Keratinocyte (primary cell): ENCODE data around the gene RAB11FIP5. TPM values are rescaled to one million over a fixed set of nuclear protein-coding genes. Genes with fewer than 3 reads are reported as not detected.

Experiments
- DNase-seq: peaks from one replicate; pipeline ENCODE4 v3.0.0-alpha.2; 2011; ENCODE audit warnings: low read depth, missing footprints, low spot score
- FAIRE-seq: peaks from 2 replicates; lab custom pipeline; 2011; peaks lifted over from hg19 to GRCh38; lab: Jason Lieb, UNC
- H2AFZ ChIP-seq: 2 replicates; pipeline ENCODE4 v1.6.0; 2012; ENCODE audit warnings: low read length, control low read depth, inconsistent platforms; ENCODE audit not compliant: control insufficient read depth
- H3K27ac ChIP-seq: 2 replicates; pipeline ENCODE4 v1.5.1; 2011; ENCODE audit warnings: low read length; ENCODE audit not compliant: control insufficient read depth, insufficient read depth
- H3K27me3 ChIP-seq: 3 replicates; pipeline ENCODE4 v1.6.0; 2011; ENCODE audit warnings: low read length; ENCODE audit not compliant: control insufficient read depth, insufficient read depth; ENCODE audit errors: extremely low read depth
- H3K36me3 ChIP-seq, 2 experiments: 2 replicates in 1 of 2; 3 replicates in 1 of 2; pipeline ENCODE4 v1.5.1; 2011; ENCODE audit warnings: low read length in 2 of 2, mild to moderate bottlenecking in 1 of 2; ENCODE audit not compliant: control insufficient read depth in 2 of 2, insufficient read depth in 2 of 2; ENCODE audit errors: extremely low read depth in 1 of 2
- H3K4me1 ChIP-seq: 3 replicates; pipeline ENCODE4 v1.5.1; 2011; ENCODE audit warnings: low read length; ENCODE audit not compliant: control insufficient read depth, insufficient read depth; ENCODE audit errors: extremely low read depth
- H3K4me2 ChIP-seq: 3 replicates; pipeline ENCODE4 v1.6.0; 2011; ENCODE audit warnings: low read depth, low read length; ENCODE audit not compliant: control insufficient read depth, insufficient read depth; ENCODE audit errors: extremely low read depth
- H3K4me3 ChIP-seq, 3 experiments: fragments of 200-600 bp in 1 of 3; sonication (generic) in 1 of 3; 2 replicates in 2 of 3; 3 replicates in 1 of 3; pipeline ENCODE4 v1.5.1; 2011 to 2016; ENCODE audit warnings: low read length in 3 of 3, mild to moderate bottlenecking in 3 of 3, control low read depth in 2 of 3, inconsistent platforms in 1 of 3, low read depth in 1 of 3, mixed read lengths in 1 of 3, mixed run types in 1 of 3, moderate library complexity in 1 of 3; ENCODE audit not compliant: control insufficient read depth in 2 of 3, insufficient read depth in 2 of 3; ENCODE audit errors: extremely low read depth in 1 of 3
- H3K79me2 ChIP-seq: 2 replicates; pipeline ENCODE4 v1.6.0; 2012; ENCODE audit warnings: low read length; ENCODE audit not compliant: control insufficient read depth, insufficient read depth
- H3K9ac ChIP-seq: 3 replicates; pipeline ENCODE4 v1.6.0; 2011; ENCODE audit warnings: low read length; ENCODE audit not compliant: control insufficient read depth, insufficient read depth; ENCODE audit errors: extremely low read depth
- H3K9me1 ChIP-seq: 3 replicates; pipeline ENCODE4 v1.6.0; 2011; ENCODE audit warnings: low read length; ENCODE audit not compliant: control insufficient read depth, insufficient read depth; ENCODE audit errors: extremely low read depth
- H3K9me3 ChIP-seq: 2 replicates; pipeline ENCODE4 v1.5.1; 2012; ENCODE audit warnings: low read depth, low read length; ENCODE audit not compliant: control insufficient read depth
- H4K20me1 ChIP-seq: 3 replicates; pipeline ENCODE4 v1.6.0; 2011; ENCODE audit warnings: low read length; ENCODE audit not compliant: control insufficient read depth, insufficient read depth; ENCODE audit errors: extremely low read depth
- CTCF ChIP-seq, 3 experiments: IDR thresholded peaks in 1 of 3; conservative IDR thresholded peaks in 1 of 3; optimal IDR thresholded peaks in 1 of 3; 2 replicates in 2 of 3; 3 replicates in 1 of 3; pipeline versions ENCODE3 to v1.5.1; 2011; ENCODE audit warnings: low read length in 3 of 3, mild to moderate bottlenecking in 3 of 3, moderate library complexity in 2 of 3, control low read depth in 1 of 3, inconsistent platforms in 1 of 3; ENCODE audit not compliant: insufficient read depth in 2 of 3; ENCODE audit errors: extremely low read depth in 1 of 3
- EZH2 ChIP-seq: IDR thresholded peaks from one replicate; pipeline ENCODE4 v1.6.1; 2012; ENCODE audit warnings: inconsistent platforms, mild to moderate bottlenecking, low read length, moderate library complexity
- dilution Hi-C: fragments of 300-500 bp; cut with MboI; formaldehyde crosslinking; loops from one replicate; pipeline ENCODE4 v1.7.0; 2020; ENCODE audit warnings: low sequenced_read_pairs; ENCODE audit not compliant: extremely low pct_ligation_motif_present
- polyA plus RNA-seq, 5 experiments: library from polyadenylated mRNA; depleted of rRNA in 3 of 5; stranded (reverse) in 3 of 5; stranded (forward) in 1 of 5; unstranded in 1 of 5; fragments of >200 nt; gene quantifications; 1 replicate in 1 of 5; 2 replicates in 3 of 5; 3 replicates in 1 of 5; pipeline versions ENCODE4 v1.2.1 to v1.2.3, GENCODE V29; 2011 to 2012; ENCODE audit warnings: missing spikeins in 2 of 5, low read depth in 1 of 5, low replicate concordance in 1 of 5

The RAB11FIP5 gene
- polyA plus RNA-seq, 1 donor (not counting 4 experiments of a cell fraction or from before 2014, with no cell fraction given) = 40.1 TPM

- Histone ChIP-seq H3K4me3 (no peak overlapping the region), H3K9me3 (no peaks in the 10 kb centered on the region), H3K27me3 (no peaks in the 10 kb centered on the region), H3K79me2 (peaks cover 82% of the 10 kb centered on the region), H3K27ac (no peak overlapping the region), H3K36me3 (peaks cover 27 to 43% of the 10 kb centered on the region in 2 experiments), H2AFZ (no peak overlapping the region), H3K4me1 (peaks cover 20% of the 10 kb centered on the region), H3K9me1 (peaks cover 5% of the 10 kb centered on the region), H4K20me1 (peaks cover 26% of the 10 kb centered on the region), H3K4me2 (no peak overlapping the region), H3K9ac (no peak overlapping the region)
- FAIRE-seq = no peak
- dilution Hi-C loops = no loop called here
- no peak for TF ChIP-seq CTCF (optimal IDR thresholded peaks at IDR 0.05 in 1 of 3, IDR thresholded peaks at IDR 0.05 in 1 of 3, conservative IDR thresholded peaks at IDR 0.05 in 1 of 3; ENCODE audit: extremely low read depth in 1 of 3, insufficient read depth in 2 of 3, low read length in 3 of 3)
- no peak for TF ChIP-seq EZH2
- DNase-seq = no peak
Measured at GRCh38 chr2:73084971-73085370, 27.8 kb downstream of the RAB11FIP5 start.

GRCh38 chr2:73083886-73084800, 28.6 kb downstream of the RAB11FIP5 start:
- Histone ChIP-seq H3K9me1 (peaks cover 3% of the 10 kb centered on the region), H3K9me3 (no peaks in the 10 kb centered on the region), H2AFZ (no peak overlapping the region), H3K4me1 (peaks cover 12% of the 10 kb centered on the region), H3K36me3 (peaks cover 29 to 47% of the 10 kb centered on the region in 2 experiments), H3K27ac (no peak overlapping the region), H3K4me2 (no peak overlapping the region), H3K9ac (no peak overlapping the region), H3K27me3 (no peaks in the 10 kb centered on the region), H3K4me3 (no peak overlapping the region), H4K20me1 (peaks cover 26% of the 10 kb centered on the region), H3K79me2 (peaks cover 83% of the 10 kb centered on the region)
- TF ChIP-seq CTCF (optimal IDR thresholded peaks at IDR 0.05 in 1 of 3, IDR thresholded peaks at IDR 0.05 in 1 of 3, conservative IDR thresholded peaks at IDR 0.05 in 1 of 3; ENCODE audit: extremely low read depth in 1 of 3, insufficient read depth in 2 of 3, low read length in 3 of 3) (no peak), EZH2 (no peak)
- dilution Hi-C loops = no loop called here
- DNase-seq (no peak), FAIRE-seq (no peak)
